Endothelial cell of hepatic sinusoid (primary cell): ENCODE results near the gene DPP6.

Experiments
- in situ Hi-C: cut with HindIII; loops from 2 replicates; pipeline ENCODE4 v1.10.0; 2017; ENCODE audit warnings: low sequenced_read_pairs

DPP6 gene

DNA sequence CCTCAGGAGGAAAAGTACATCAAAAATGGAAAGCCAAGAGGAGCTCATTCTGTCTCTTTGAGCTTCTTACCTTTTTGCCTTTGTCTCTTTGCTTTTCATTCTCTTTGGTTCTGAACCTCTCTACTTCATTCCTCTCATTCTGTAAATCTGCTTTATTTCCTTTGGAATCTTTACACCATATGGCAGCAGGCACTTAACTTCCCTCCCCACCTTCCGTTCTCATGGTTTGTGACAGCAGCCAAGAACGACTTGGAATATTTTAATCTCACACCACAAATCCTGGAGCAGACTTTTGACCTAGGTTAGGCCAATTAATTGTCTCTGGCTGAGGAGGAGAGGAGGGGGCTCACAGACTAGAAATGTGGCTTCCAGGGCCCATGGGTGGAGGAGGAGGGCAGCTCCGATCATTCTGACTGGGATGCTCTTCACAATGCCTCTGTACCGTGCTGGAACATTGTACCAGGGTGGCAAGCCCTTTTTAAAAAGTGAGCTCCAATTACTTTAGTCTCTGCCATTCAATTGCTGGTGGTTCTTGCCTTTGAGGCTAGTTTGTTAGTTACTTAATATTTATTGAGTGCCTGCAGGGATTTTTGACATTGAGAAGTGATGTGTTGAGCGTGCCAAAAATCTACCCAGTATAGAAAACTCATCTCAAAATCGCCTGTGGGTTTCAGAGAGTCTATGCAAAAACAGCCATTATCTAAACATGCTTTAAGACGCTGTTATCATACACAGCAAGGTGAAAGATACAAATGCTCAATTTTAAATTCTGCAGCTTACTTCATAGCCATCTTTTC lies 386.6 kb downstream of the DPP6 start:
- in situ Hi-C loops, result no loop called here

- in situ Hi-C loops, result no loop called here
Measured at GRCh38 chr7:154440058-154440457, 387.9 kb downstream of the DPP6 start.

GRCh38 chr7:154440651-154441050 lies 388.5 kb downstream of the DPP6 start:
- in situ Hi-C loops, result no loop called here

GRCh38 chr7:154441811-154442210 lies 389.6 kb downstream of the DPP6 start:
- in situ Hi-C loops, result no loop called here

DNA sequence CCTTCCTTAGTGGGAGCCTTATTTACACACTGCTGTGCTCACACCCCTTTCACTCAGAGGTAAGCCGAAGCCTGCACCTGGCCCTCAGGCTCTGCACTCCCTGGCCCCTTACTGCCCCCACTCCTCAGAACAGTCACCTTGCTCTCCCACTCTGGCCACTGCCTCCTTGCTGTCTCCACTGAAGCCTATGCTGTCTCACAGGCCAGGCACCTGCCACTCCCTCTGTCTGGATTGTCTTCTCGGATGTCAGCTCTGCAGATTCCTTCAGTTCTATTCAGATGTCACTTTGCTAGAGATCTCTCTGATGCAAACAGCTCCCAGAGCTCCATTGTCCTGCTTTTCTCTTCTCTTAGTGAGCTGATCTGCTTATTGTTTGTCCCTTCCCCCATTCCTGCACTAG lies 390.7 kb downstream of the DPP6 start:
- in situ Hi-C loops, result no loop called here

DNA sequence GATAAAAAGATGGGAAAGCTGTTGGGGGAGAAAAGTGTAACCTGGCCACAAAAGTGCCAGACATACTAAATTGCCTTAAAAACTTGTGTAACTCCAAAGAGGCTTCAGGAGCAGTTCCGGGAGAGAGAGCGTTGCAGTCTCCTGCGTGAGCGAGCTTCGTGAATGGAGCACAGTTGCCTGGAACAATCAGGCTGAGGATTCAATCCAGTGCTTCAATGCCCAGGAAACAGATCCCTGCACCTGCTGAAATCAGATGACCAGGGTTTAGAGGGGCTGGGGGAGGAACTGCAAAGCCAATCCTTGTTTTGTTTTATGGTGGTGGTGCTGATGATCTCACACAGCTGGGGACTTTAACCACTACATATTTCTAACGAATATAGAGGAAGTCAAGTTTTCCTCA lies 398.3 kb downstream of the DPP6 start:
- in situ Hi-C loops, result no loop called here

GRCh38 chr7:154451480-154452457 lies 399.6 kb downstream of the DPP6 start:
- in situ Hi-C loops, result no loop called here

DNA sequence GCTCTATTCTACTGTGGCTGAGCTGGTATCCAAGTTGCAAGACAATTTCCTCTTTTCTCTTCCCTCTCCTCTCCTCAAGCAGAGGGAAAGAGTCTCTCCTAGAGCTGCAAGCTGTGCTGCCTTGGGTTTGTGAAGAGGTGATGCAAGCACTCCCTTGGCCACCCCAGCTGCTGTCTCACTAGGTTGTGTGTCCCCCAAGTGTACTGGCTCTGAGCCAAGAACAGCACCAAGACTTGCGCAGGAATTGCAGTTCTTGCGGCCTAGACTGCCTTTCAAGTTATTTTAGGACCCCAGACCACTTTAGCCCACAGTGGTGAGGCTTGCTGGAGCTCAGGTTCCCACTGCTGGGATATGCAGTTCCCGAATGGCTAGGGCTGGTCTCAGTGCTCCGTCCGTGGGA lies 411.6 kb downstream of the DPP6 start:
- in situ Hi-C loops, result no loop called here

GRCh38 chr7:154469652-154470051 lies 417.5 kb downstream of the DPP6 start:
- in situ Hi-C loops, result no loop called here

GRCh38 chr7:154472343-154472742 lies 420.1 kb downstream of the DPP6 start:
- in situ Hi-C loops, result no loop called here

DNA sequence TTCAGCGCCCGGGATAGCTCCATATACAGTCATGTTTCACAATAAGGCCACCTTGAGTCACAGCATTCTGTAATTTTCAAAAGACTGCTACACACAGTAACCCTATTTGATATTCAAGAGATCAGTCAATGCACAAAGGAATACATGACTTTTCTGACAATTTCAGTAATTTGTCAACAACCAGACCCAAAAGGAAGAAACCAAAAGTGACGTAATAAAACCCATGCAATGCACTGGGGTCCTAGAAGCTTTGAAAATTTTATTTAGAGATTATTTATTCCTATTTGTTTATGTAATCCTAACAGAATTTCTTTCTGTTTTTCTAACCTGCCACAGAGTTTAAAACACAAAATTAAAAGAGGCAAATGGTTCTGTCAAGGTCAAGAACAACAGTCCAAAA lies 421.2 kb downstream of the DPP6 start:
- in situ Hi-C loops, result no loop called here

GRCh38 chr7:154474903-154475520 lies 422.8 kb downstream of the DPP6 start:
- in situ Hi-C loops, result no loop called here

GRCh38 chr7:154475864-154476263 lies 423.7 kb downstream of the DPP6 start:
- in situ Hi-C loops, result no loop called here

DNA sequence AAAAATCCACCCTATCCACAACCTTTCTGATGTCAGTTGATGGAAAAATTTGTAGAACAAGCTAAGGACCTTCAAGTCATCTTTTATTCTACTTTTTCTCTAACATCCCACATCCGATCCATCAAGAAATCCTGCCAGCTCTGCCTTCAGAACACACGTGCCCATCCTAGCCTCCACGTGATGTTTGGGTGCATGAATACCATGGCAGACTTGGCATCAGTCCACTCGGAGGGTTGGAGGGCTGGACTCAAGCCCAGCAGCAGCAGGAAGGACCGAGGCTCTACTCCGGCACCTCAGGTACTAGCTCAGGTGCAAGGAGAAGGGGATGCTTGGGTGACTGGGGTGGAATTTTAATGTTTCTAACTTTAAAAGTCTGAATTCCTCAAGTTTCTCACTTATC lies 428.6 kb downstream of the DPP6 start:
- in situ Hi-C loops, result no loop called here

GRCh38 chr7:154482863-154483262 lies 430.7 kb downstream of the DPP6 start:
- in situ Hi-C loops, result no loop called here

DNA sequence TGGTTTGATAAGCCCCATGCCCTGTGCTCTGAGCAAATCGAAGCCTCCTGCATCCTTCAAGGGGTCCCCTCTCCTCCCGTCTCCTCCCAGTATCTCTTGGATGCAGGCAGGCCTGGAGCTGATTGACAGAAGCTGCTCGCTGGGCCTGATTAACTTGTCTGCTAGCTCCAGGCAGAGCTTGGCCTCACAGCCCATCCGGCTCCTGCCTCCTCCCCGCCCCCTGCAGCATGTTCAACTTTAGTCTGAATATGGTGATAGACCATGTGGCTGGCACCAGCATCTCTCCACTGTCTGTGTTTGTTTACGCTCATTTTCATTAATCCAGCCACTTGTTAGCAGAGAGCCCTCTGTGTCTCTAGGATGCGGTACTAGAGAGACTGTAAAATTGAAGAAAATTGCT lies 432.2 kb downstream of the DPP6 start:
- in situ Hi-C loops, result no loop called here

- in situ Hi-C loops, result no loop called here
Measured at GRCh38 chr7:154484943-154485342, 432.7 kb downstream of the DPP6 start.

- in situ Hi-C loops, result no loop called here
Measured at GRCh38 chr7:154489897-154490296, 437.7 kb downstream of the DPP6 start.

DNA sequence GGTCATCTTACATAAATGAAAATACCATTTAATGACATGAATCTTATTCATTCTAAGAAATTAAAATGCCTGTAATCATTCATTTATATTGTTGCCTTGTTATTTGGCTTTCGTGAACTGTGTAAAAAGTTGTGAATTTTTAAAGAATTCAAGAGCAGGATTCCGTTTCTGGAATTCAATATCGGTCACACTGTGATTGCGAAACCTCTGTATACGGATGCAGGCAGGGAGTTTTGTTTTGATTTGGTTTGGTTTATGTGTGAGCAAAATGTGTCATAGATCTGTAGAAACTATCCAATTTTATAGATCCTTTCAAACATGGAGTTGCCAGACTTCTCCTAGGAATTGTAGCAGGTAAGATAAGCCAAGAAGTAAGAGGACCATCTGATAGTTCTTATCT lies 441.4 kb downstream of the DPP6 start:
- in situ Hi-C loops, result no loop called here

DNA sequence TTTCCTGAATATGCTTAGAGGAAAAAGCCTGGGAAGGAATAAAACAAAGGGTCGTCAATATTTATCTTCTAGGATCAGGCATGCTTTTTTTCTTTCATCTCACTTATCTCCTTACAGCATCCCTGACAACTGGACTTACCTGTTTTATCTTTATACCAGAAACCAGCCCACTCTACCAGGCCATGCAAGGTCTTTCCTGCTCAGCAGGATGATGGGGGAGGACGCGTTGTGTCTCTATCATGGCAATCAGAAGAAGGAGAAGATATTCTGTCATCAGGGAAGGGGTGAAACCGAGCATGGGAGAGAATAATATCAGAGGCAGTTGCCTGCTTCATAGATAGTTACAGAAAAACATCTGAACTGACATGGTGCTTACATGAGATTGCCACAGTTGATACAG lies 445.6 kb downstream of the DPP6 start:
- in situ Hi-C loops, result no loop called here

DNA sequence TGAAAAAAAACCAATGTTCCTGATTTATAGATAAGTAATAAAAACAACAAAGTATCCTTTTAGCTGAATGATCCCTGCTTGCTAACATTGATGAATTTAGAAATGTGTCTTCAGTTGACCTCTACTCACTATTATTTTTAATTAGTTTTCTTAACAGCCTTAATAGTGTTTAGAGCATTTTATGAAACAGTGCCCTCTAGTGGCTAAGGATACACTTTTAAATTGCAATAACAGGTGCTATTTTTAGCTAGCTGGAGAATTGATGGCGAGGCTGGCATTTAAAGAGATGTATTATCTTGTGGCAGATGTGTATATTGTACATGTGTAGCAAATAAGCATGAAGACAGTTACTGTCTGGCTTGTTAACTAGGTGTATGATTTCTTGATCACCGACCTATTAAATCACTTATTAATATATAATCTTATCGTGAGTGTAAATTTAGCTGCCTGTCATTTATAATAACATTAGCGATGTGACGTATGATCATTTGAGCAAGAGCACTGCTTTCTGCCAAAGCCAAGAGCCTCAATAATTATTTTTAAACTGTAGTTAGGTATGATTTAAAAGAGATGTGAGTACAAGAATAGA lies 451.9 kb downstream of the DPP6 start:
- in situ Hi-C loops, result no loop called here
